Heart right ventricle (tissue), 16 donors: ENCODE data around the gene MGST2. TPM values are rescaled to one million over a fixed set of nuclear protein-coding genes. Genes with fewer than 3 reads are reported as not detected.
A peak's percentile ranks its signal among the peaks of the same experiment; 100 is the strongest.

ENCODE experiments used
- ATAC-seq, 8 donors: fragments of 200-7000 bp; cut with Tn5 transposase; one replicate each; pipeline ENCODE4 v1.9.1; 2020; ENCODE audit warnings: mild to moderate bottlenecking in 8 of 8, moderate library complexity in 8 of 8, moderate number of reproducible peaks in 1 of 8
- DNase-seq, 2 donors: peaks; one replicate each; pipeline ENCODE4 v3.0.0-alpha.2; 2020
- H3K27ac ChIP-seq, 10 donors: fragments of 200-600 bp; sonication (generic) in 2 of 10; one replicate each; pipeline versions ENCODE4 v1.5.0 to v1.8.0; 2020 to 2022; ENCODE audit warnings: mild to moderate bottlenecking in 3 of 10
- H3K27me3 ChIP-seq, 7 donors: fragments of 200-600 bp; one replicate each; pipeline ENCODE4 v1.8.0; 2021 to 2022; ENCODE audit warnings: mild to moderate bottlenecking in 2 of 7
- H3K36me3 ChIP-seq, 9 donors: fragments of 200-600 bp; sonication (generic) in 1 of 9; one replicate each; pipeline versions ENCODE4 v1.5.0 to v1.8.0; 2020 to 2022; ENCODE audit warnings: mild to moderate bottlenecking in 2 of 9
- H3K4me1 ChIP-seq, 9 donors: fragments of 200-600 bp; sonication (generic) in 1 of 9; one replicate each; pipeline versions ENCODE4 v1.5.0 to v1.8.0; 2020 to 2022; ENCODE audit warnings: mild to moderate bottlenecking in 4 of 9
- H3K4me3 ChIP-seq, 10 donors: fragments of 200-600 bp; sonication (generic) in 2 of 10; one replicate each; pipeline versions ENCODE4 v1.5.0 to v1.8.0; 2020 to 2022; ENCODE audit warnings: mild to moderate bottlenecking in 7 of 10, moderate library complexity in 2 of 10
- H3K9me3 ChIP-seq, 11 donors: fragments of 200-600 bp in 10 of 11; sonication (generic) in 2 of 11; one replicate each; pipeline versions ENCODE4 v1.5.0 to v1.8.0; 2013 to 2022; ENCODE audit warnings: mild to moderate bottlenecking in 2 of 11, control low read depth in 1 of 11, moderate library complexity in 1 of 11
- CTCF ChIP-seq, 9 donors: fragments of 200-600 bp; sonication (generic) in 2 of 9; IDR thresholded peaks; one replicate each; pipeline versions ENCODE4 v1.5.0 to v1.8.0; 2021 to 2022; ENCODE audit warnings: antibody characterized with exemption in 9 of 9, mild to moderate bottlenecking in 5 of 9, moderate library complexity in 1 of 9
- WGBS, 2 donors: extraction: QIAGEN DNeasy Blood & Tissue Kit; methylation state at CpG; one replicate each; pipeline ENCODE4 v1.1.7; 2013; ENCODE audit warnings: inconsistent platforms in 1 of 2; 5-methylcytosine and 5-hydroxymethylcytosine counted together
- intact Hi-C, 10 donors: fragments of 100-400 bp; cut with DNase I; formaldehyde crosslinking; loops; one replicate each; pipeline versions ENCODE4 v1.11.1 to v1.14.2; 2022
- polyA plus RNA-seq, 2 donors: library from polyadenylated mRNA; stranded (reverse); fragments of 200-250 nt; gene quantifications; one replicate each; pipeline ENCODE4 v1.2.3, GENCODE V29; 2013
- total RNA-seq, 10 donors: library from RNA; stranded (reverse); fragmentation: NEBNext Ultra II Directional in 3 of 10; extraction: Animal tissue kit (Norgen Biotek cat#: 25700) in 3 of 10; gene quantifications; one replicate each; pipeline versions ENCODE4 v1.2.1 to v1.2.4, GENCODE V29; 2021 to 2023
- donor health status: Arrhythmogenic right ventricular cardiomyopathy.
- donor health status: ischemic (EF 13 %, LVEDD 7.1; RV severe dilation, severe dysfunction).
- donor health status: healthy with polysubstance abuse.
- donor health status: DM: no; HTN: yes; CAD: no.
- donor health status: DM: no; HTN: no; CAD: no.
- donor health status: ischemic (EF 25% LVEDD 6.9; RV normal size, moderate dysfunction).
- donor health status: ischemic (EF 25% LVEDD 5.7; RV mildly dilated, moderate dysfunction).
- donor health status: healthy.
- donor health status: DM: yes; HTN: yes; CAD: no.
- donor health status: Ischemic cardiomyopathy.
- donor health status: ischemic (EF 35%, LVEDD 5.7; RV mildly dilated, moderate dysfunction).
- donor health status: nonischemic (EF 11% LVEDD 7.7; RV severe dilation, severe dysfunction).
- donor health status: DM: yes; HTN: yes; CAD: no.
- donor health status: PGD.
- donor health status: ischemic (EF 29% LVEDD 5.4; RV normal size, mild dysfunction).
- donor health status: nonischemic (EF 23%, LVEDD 6.1; RV moderate dilation, normal function).

Gene MGST2
- total and polyA plus RNA-seq, 12 donors: 97.6 to 203 (median 107) TPM

GRCh38 chr4:139709660-139710059, 44.0 kb downstream of the MGST2 start:
- peaks cover 0 to 43% (median 21%) of the 10 kb centered on the region in 9 donors for H3K4me1 ChIP-seq
- DNase-seq (no peak), ATAC-seq (no peak)
- H3K27me3 ChIP-seq: no peaks in the 10 kb centered on the region
- intact Hi-C loops: loop anchor here in 1 of 10 donors (10.0 kb wide), 1 partner anchor 45 kb away; the partner anchor contains the start of gene MGST2
- 93% methylated on average over 1 of the region's 1 CpG for WGBS, 2 donors
- H3K27ac ChIP-seq: no peak overlapping the region
- TF ChIP-seq CTCF (IDR thresholded peaks at IDR 0.05): no peak
- peaks cover 0 to 43% (median 10%) of the 10 kb centered on the region in 9 donors for H3K36me3 ChIP-seq
- H3K4me3 ChIP-seq: no peak overlapping the region
- H3K9me3 ChIP-seq: peaks cover 0 to 7% (median 0%) of the 10 kb centered on the region in 11 donors

- Histone ChIP-seq H3K9me3 (peaks cover 0 to 7% (median 0%) of the 10 kb centered on the region in 11 donors), H3K4me1 (peaks cover 0 to 45% (median 22%) of the 10 kb centered on the region in 9 donors), H3K4me3 (no peak overlapping the region), H3K27ac (peak overlapping the region in 1 of 10 donors; percentile 70), H3K36me3 (peaks cover 0 to 41% (median 6%) of the 10 kb centered on the region in 9 donors), H3K27me3 (no peaks in the 10 kb centered on the region)
- intact Hi-C loops: loop anchor here in 1 of 10 donors (10.0 kb wide), 1 partner anchor 45 kb away; the partner anchor contains the start of gene MGST2
- no peak for DNase-seq
- WGBS, 2 donors: 47 to 62% methylated on average over 2 of the region's 2 CpGs
- ATAC-seq: peak in 1 of 8 donors; percentile 24
- TF ChIP-seq CTCF (IDR thresholded peaks at IDR 0.05): no peak
These were observed 44.5 kb downstream of the MGST2 start for GRCh38 chr4:139710073-139710472.

GRCh38 chr4:139711461-139711860, 45.8 kb downstream of the MGST2 start:
- WGBS, 2 donors: 35 to 51% methylated on average over 4 of the region's 4 CpGs
- ATAC-seq: peak in 1 of 8 donors; percentile 43
- H3K9me3 ChIP-seq: peaks cover 0 to 7% (median 0%) of the 10 kb centered on the region in 11 donors
- peaks cover 0 to 30% (median 2%) of the 10 kb centered on the region in 9 donors for H3K36me3 ChIP-seq
- intact Hi-C loops: loop anchor here in 1 of 10 donors (10.0 kb wide), 1 partner anchor 47 kb away; the partner anchor contains the start of gene MGST2
- no peaks in the 10 kb centered on the region for H3K27me3 ChIP-seq
- H3K4me3 ChIP-seq: no peak overlapping the region
- peak overlapping the region in 5 of 10 donors; percentile 16 to 70 (median 40) for H3K27ac ChIP-seq
- TF ChIP-seq CTCF (IDR thresholded peaks at IDR 0.05): no peak
- no peak for DNase-seq
- peaks cover 0 to 56% (median 27%) of the 10 kb centered on the region in 9 donors for H3K4me1 ChIP-seq

- intact Hi-C loops: loop anchor here in 1 of 10 donors (10.0 kb wide), 1 partner anchor 48 kb away; the partner anchor contains the start of gene MGST2
- DNase-seq (no peak), ATAC-seq (peak in 2 of 8 donors; percentile 52 to 57)
- peaks cover 0 to 36% (median 0%) of the 10 kb centered on the region in 9 donors for H3K36me3 ChIP-seq
- peaks cover 0 to 56% (median 27%) of the 10 kb centered on the region in 9 donors for H3K4me1 ChIP-seq
- TF ChIP-seq CTCF (IDR thresholded peaks at IDR 0.05): no peak
- 68 to 70% methylated on average over 2 of the region's 2 CpGs for WGBS, 2 donors
- H3K9me3 ChIP-seq: peaks cover 0 to 7% (median 0%) of the 10 kb centered on the region in 11 donors
- peak overlapping the region in 7 of 10 donors; percentile 21 to 70 (median 44) for H3K27ac ChIP-seq
- H3K4me3 ChIP-seq: no peak overlapping the region
- no peaks in the 10 kb centered on the region for H3K27me3 ChIP-seq
These were observed 47.3 kb downstream of the MGST2 start for GRCh38 chr4:139712882-139713281.
